ENCODE data around the gene RAB11FIP5. TPM values are rescaled to one million over a fixed set of nuclear protein-coding genes. Genes with fewer than 3 reads are reported as not detected.

RAB11FIP5 gene
- total and polyA plus RNA-seq, 2 experiments from 2014 or later, result 4.4 to 16.6 TPM

DNA sequence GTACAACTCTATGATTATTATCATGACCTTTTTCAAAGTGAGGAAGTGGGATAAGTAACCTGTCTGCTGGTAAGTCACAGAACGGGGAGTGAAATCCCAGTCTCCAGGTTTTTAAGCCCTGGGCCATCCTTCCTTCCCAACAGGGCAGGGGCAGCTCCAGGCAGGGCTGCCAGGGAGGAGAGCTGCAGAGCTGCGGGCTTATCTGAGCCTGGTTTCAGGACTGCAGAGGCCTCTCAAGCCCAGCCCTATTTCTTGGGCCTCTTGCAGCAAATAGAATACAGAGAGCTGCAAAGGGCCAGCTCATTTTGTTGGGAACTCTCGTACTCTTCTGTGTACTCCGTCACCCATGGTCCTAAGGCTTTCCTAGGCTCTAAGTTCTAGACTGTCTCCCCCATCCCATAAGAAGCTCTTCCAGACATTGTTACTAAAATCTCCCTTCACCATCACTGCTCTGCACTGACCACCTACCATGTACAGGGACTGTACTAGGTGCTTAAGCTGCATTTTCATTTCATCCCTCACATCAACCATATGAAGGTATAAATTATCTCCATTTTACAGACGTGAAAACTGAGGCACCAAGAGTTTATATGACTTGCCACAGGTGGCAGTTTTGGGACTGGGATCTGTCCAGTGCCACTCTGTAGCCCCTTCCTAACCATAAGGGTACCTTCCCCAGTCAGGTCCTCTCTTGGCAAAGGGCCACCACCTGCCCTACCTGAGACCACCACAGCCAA is 3.1 kb downstream of the RAB11FIP5 start:
- H3K4me3 Mint-ChIP-seq, result no peak overlapping the region; the same call in 2 of the 3 replicates
- H3K27ac Mint-ChIP-seq, result no peak overlapping the region
- H3K27me3 Mint-ChIP-seq (ENCODE audit: insufficient read depth, low read depth, poor library complexity), result peaks cover 19% of the 10 kb centered on the region
- H4K20me1 ChIP-seq (replicated peaks; ENCODE audit: insufficient read depth), result peaks cover 20% of the 10 kb centered on the region
- no peak overlapping the region for H2AFZ ChIP-seq
- H3K36me3 ChIP-seq (ENCODE audit: insufficient read depth), result no peaks in the 10 kb centered on the region
- peaks cover 10% of the 10 kb centered on the region for H3K36me3 Mint-ChIP-seq (ENCODE audit: low read depth)
- DNase-seq (ENCODE audit: low spot score), result no peak
- peaks cover 23% of the 10 kb centered on the region for H3K4me1 ChIP-seq (ENCODE audit: insufficient read depth)
- peaks cover 32% of the 10 kb centered on the region for H3K4me1 Mint-ChIP-seq
- no peaks in the 10 kb centered on the region for H3K9me2 ChIP-seq (ENCODE audit: insufficient read depth)
- H3F3A ChIP-seq (replicated peaks; ENCODE audit: low read depth), result peaks cover 12% of the 10 kb centered on the region
- H3K4me3 ChIP-seq, result no peak overlapping the region
- no peak overlapping the region for H3K27ac ChIP-seq (ENCODE audit: low read depth)
- peaks cover 6% of the 10 kb centered on the region; the same call in 2 of the 3 replicates for H3K9me3 Mint-ChIP-seq
- no peak overlapping the region for H3K4me2 ChIP-seq
- H3K79me2 ChIP-seq (replicated peaks; ENCODE audit: insufficient read depth), result peaks cover 27% of the 10 kb centered on the region
- TF ChIP-seq ETS1 (IDR thresholded peaks at IDR 0.05) (no peak), STAT1 (IDR thresholded peaks at IDR 0.05; ENCODE audit: unreplicated experiment) (no peak), REST (IDR thresholded peaks at IDR 0.05; ENCODE audit: unreplicated experiment) (no peak), ZNF114 (CRISPR knock-in tag; IDR thresholded peaks at IDR 0.05) (no peak), ZNF331 (CRISPR knock-in tag; IDR thresholded peaks at IDR 0.05; ENCODE audit: low read depth) (no peak), CREB1 (CRISPR knock-in tag; IDR thresholded peaks at IDR 0.05; ENCODE audit: low read depth) (no peak), JUNB (IDR thresholded peaks at IDR 0.05; ENCODE audit: unreplicated experiment) (no peak)
- TF ChIP-seq, protein P1, sequence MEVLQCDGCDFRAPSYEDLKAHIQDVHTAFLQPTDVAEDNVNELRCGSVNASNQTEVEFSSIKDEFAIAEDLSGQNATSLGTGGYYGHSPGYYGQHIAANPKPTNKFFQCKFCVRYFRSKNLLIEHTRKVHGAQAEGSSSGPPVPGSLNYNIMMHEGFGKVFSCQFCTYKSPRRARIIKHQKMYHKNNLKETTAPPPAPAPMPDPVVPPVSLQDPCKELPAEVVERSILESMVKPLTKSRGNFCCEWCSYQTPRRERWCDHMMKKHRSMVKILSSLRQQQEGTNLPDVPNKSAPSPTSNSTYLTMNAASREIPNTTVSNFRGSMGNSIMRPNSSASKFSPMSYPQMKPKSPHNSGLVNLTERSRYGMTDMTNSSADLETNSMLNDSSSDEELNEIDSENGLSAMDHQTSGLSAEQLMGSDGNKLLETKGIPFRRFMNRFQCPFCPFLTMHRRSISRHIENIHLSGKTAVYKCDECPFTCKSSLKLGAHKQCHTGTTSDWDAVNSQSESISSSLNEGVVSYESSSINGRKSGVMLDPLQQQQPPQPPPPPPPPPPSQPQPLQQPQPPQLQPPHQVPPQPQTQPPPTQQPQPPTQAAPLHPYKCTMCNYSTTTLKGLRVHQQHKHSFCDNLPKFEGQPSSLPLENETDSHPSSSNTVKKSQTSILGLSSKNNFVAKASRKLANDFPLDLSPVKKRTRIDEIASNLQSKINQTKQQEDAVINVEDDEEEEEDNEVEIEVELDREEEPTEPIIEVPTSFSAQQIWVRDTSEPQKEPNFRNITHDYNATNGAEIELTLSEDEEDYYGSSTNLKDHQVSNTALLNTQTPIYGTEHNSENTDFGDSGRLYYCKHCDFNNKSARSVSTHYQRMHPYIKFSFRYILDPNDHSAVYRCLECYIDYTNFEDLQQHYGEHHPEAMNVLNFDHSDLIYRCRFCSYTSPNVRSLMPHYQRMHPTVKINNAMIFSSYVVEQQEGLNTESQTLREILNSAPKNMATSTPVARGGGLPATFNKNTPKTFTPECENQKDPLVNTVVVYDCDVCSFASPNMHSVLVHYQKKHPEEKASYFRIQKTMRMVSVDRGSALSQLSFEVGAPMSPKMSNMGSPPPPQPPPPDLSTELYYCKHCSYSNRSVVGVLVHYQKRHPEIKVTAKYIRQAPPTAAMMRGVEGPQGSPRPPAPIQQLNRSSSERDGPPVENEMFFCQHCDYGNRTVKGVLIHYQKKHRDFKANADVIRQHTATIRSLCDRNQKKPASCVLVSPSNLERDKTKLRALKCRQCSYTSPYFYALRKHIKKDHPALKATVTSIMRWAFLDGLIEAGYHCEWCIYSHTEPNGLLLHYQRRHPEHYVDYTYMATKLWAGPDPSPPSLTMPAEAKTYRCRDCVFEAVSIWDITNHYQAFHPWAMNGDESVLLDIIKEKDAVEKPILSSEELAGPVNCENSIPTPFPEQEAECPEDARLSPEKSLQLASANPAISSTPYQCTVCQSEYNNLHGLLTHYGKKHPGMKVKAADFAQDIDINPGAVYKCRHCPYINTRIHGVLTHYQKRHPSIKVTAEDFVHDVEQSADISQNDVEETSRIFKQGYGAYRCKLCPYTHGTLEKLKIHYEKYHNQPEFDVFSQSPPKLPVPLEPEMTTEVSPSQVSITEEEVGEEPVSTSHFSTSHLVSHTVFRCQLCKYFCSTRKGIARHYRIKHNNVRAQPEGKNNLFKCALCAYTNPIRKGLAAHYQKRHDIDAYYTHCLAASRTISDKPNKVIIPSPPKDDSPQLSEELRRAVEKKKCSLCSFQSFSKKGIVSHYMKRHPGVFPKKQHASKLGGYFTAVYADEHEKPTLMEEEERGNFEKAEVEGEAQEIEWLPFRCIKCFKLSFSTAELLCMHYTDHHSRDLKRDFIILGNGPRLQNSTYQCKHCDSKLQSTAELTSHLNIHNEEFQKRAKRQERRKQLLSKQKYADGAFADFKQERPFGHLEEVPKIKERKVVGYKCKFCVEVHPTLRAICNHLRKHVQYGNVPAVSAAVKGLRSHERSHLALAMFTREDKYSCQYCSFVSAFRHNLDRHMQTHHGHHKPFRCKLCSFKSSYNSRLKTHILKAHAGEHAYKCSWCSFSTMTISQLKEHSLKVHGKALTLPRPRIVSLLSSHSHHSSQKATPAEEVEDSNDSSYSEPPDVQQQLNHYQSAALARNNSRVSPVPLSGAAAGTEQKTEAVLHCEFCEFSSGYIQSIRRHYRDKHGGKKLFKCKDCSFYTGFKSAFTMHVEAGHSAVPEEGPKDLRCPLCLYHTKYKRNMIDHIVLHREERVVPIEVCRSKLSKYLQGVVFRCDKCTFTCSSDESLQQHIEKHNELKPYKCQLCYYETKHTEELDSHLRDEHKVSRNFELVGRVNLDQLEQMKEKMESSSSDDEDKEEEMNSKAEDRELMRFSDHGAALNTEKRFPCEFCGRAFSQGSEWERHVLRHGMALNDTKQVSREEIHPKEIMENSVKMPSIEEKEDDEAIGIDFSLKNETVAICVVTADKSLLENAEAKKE (CRISPR knock-in tag; IDR thresholded peaks at IDR 0.05), result no peak
- ATAC-seq, result no peak
- H3K27me3 ChIP-seq (ENCODE audit: insufficient read depth), result peaks cover 26% of the 10 kb centered on the region
